MM.1S (cell line): ENCODE results near the gene IL23R.

ENCODE experiments used
- DNase-seq: peaks from one replicate; pipeline ENCODE4 v3.0.0-alpha.2; 2015
- H2AFZ ChIP-seq: fragments of 300-600 bp; sonication (generic); 2 replicates; pipeline ENCODE4 v1.6.0; 2016; ENCODE audit warnings: antibody characterized with exemption, low read length
- H3F3A ChIP-seq: fragments of 300-600 bp; sonication (generic); 2 replicates; pipeline ENCODE4 v1.6.1; 2016; ENCODE audit warnings: mild to moderate bottlenecking, antibody characterized with exemption, low read length, moderate library complexity, mixed read lengths; ENCODE audit not compliant: insufficient read depth
- H3K27ac ChIP-seq: fragments of 300-600 bp; sonication (generic); 2 replicates; pipeline ENCODE4 v1.5.1; 2016; ENCODE audit warnings: mild to moderate bottlenecking, low read length
- H3K27me3 ChIP-seq: fragments of 300-600 bp; sonication (generic); replicated peaks from 2 replicates; pipeline ENCODE4 v1.6.0; 2016; ENCODE audit warnings: low read length; ENCODE audit not compliant: insufficient read depth
- H3K36me3 ChIP-seq: fragments of 300-600 bp; sonication (generic); replicated peaks from 2 replicates; pipeline ENCODE4 v1.6.1; 2016; ENCODE audit warnings: mild to moderate bottlenecking, low read length, mixed read lengths; ENCODE audit not compliant: insufficient read depth
- H3K4me1 ChIP-seq: fragments of 300-600 bp; sonication (generic); 2 replicates; pipeline ENCODE4 v1.6.1; 2016; ENCODE audit warnings: low read length, mixed read lengths
- H3K4me2 ChIP-seq: fragments of 300-600 bp; sonication (generic); 2 replicates; pipeline ENCODE4 v1.6.0; 2016; ENCODE audit warnings: low read depth, low read length
- H3K4me3 ChIP-seq: fragments of 300-600 bp; sonication (generic); 2 replicates; pipeline ENCODE4 v1.5.1; 2016; ENCODE audit warnings: low read length, mixed read lengths
- H3K79me2 ChIP-seq: fragments of 300-600 bp; sonication (generic); 2 replicates; pipeline ENCODE4 v1.6.1; 2016; ENCODE audit warnings: mixed run types, low read length, mixed read lengths
- H3K9ac ChIP-seq: fragments of 300-600 bp; sonication (generic); 2 replicates; pipeline ENCODE4 v1.6.1; 2016; ENCODE audit warnings: low read length, mixed read lengths
- H3K9me2 ChIP-seq: fragments of 300-600 bp; sonication (generic); replicated peaks from 2 replicates; pipeline ENCODE4 v1.6.1; 2016; ENCODE audit warnings: mild to moderate bottlenecking, low read length, mixed read lengths; ENCODE audit not compliant: insufficient read depth
- H3K9me3 ChIP-seq: fragments of 300-600 bp; sonication (generic); replicated peaks from 2 replicates; pipeline ENCODE4 v1.6.1; 2016; ENCODE audit warnings: mild to moderate bottlenecking, low read length, mixed read lengths; ENCODE audit not compliant: insufficient read depth
- H4K20me1 ChIP-seq: fragments of 300-600 bp; sonication (generic); 2 replicates; pipeline ENCODE4 v1.6.1; 2016; ENCODE audit warnings: mild to moderate bottlenecking, low read length, moderate library complexity, mixed read lengths; ENCODE audit not compliant: insufficient read depth
- CTCF ChIP-seq: fragments of 300-600 bp; sonication (generic); IDR thresholded peaks from 2 replicates; pipeline ENCODE4 v1.5.1; 2016; ENCODE audit warnings: antibody characterized with exemption, low read length, mixed read lengths
- EZH2 ChIP-seq: fragments of 300-600 bp; sonication (generic); optimal IDR thresholded peaks from 2 replicates; pipeline ENCODE3; 2017; ENCODE audit warnings: low read depth, mild to moderate bottlenecking, antibody characterized with exemption, low read length, mixed read lengths
- EZH2phosphoT487 ChIP-seq: fragments of 300-600 bp; sonication (generic); IDR thresholded peaks from 2 replicates; pipeline ENCODE4 v1.6.1; 2018; ENCODE audit warnings: antibody characterized with exemption, low read length

The IL23R gene

GRCh38 chr1:67120855-67121619 is 45.2 kb upstream of the IL23R start:
- no peaks in the 10 kb centered on the region for H3K79me2 ChIP-seq
- no peaks in the 10 kb centered on the region for H3K9me3 ChIP-seq
- H3K4me3 ChIP-seq = no peak overlapping the region
- no peak for DNase-seq
- no peak overlapping the region for H3K27ac ChIP-seq
- H3K9ac ChIP-seq = no peak overlapping the region
- no peaks in the 10 kb centered on the region for H4K20me1 ChIP-seq
- no peak overlapping the region for H2AFZ ChIP-seq
- no peak for TF ChIP-seq EZH2phosphoT487
- no peak for TF ChIP-seq CTCF
- no peak for TF ChIP-seq EZH2
- H3K27me3 ChIP-seq = no peaks in the 10 kb centered on the region
- H3F3A ChIP-seq = no peaks in the 10 kb centered on the region
- H3K4me1 ChIP-seq = no peaks in the 10 kb centered on the region
- H3K9me2 ChIP-seq = no peaks in the 10 kb centered on the region
- no peak overlapping the region for H3K4me2 ChIP-seq
- H3K36me3 ChIP-seq = no peaks in the 10 kb centered on the region

GRCh38 chr1:67124455-67124854 is 41.8 kb upstream of the IL23R start:
- Histone ChIP-seq H3K4me2 (no peak overlapping the region), H2AFZ (no peak overlapping the region), H3K4me3 (no peak overlapping the region), H3K4me1 (no peaks in the 10 kb centered on the region), H3K27me3 (no peaks in the 10 kb centered on the region), H4K20me1 (no peaks in the 10 kb centered on the region), H3K36me3 (no peaks in the 10 kb centered on the region), H3K27ac (no peak overlapping the region), H3K9ac (no peak overlapping the region), H3K9me3 (no peaks in the 10 kb centered on the region), H3F3A (no peaks in the 10 kb centered on the region), H3K79me2 (no peaks in the 10 kb centered on the region), H3K9me2 (no peaks in the 10 kb centered on the region)
- TF ChIP-seq EZH2phosphoT487 = no peak
- no peak for DNase-seq

GRCh38 chr1:67126111-67126746 is 40.0 kb upstream of the IL23R start:
- Histone ChIP-seq H2AFZ (no peak overlapping the region), H3K9ac (no peak overlapping the region), H3K4me1 (no peaks in the 10 kb centered on the region), H3K9me2 (no peaks in the 10 kb centered on the region), H3K79me2 (no peaks in the 10 kb centered on the region), H3K36me3 (no peaks in the 10 kb centered on the region), H3K4me2 (no peak overlapping the region), H4K20me1 (no peaks in the 10 kb centered on the region), H3K9me3 (no peaks in the 10 kb centered on the region), H3K27ac (no peak overlapping the region), H3K4me3 (no peak overlapping the region), H3K27me3 (no peaks in the 10 kb centered on the region), H3F3A (no peaks in the 10 kb centered on the region)
- TF ChIP-seq EZH2 = no peak
- no peak for TF ChIP-seq CTCF
- no peak for TF ChIP-seq EZH2phosphoT487
- no peak for DNase-seq

GRCh38 chr1:67126974-67127373 is 39.3 kb upstream of the IL23R start:
- H3K9ac ChIP-seq = no peak overlapping the region
- H3K9me3 ChIP-seq = no peaks in the 10 kb centered on the region
- no peaks in the 10 kb centered on the region for H3K36me3 ChIP-seq
- no peaks in the 10 kb centered on the region for H3K9me2 ChIP-seq
- no peaks in the 10 kb centered on the region for H3F3A ChIP-seq
- TF ChIP-seq EZH2 (no peak), EZH2phosphoT487 (no peak), CTCF (no peak)
- H3K79me2 ChIP-seq = no peaks in the 10 kb centered on the region
- DNase-seq = no peak
- H2AFZ ChIP-seq = no peak overlapping the region
- no peaks in the 10 kb centered on the region for H3K4me1 ChIP-seq
- H4K20me1 ChIP-seq = no peaks in the 10 kb centered on the region
- no peak overlapping the region for H3K4me2 ChIP-seq
- no peaks in the 10 kb centered on the region for H3K27me3 ChIP-seq
- H3K4me3 ChIP-seq = no peak overlapping the region
- no peak overlapping the region for H3K27ac ChIP-seq
